OCI-LY3 (cell line): ENCODE results near the gene MXI1.

Experiments used
- H2AFZ ChIP-seq: fragments of 200-600, 300-600 bp; shearing (Covaris generic); 2 replicates; pipeline ENCODE4 v1.6.0; 2014; ENCODE audit warnings: antibody characterized with exemption, low read depth, low read length
- H3K27ac ChIP-seq: fragments of 200-600, 300-600 bp; sonication (generic); 2 replicates; pipeline ENCODE4 v1.5.1; 2014; ENCODE audit warnings: mild to moderate bottlenecking, low read length, moderate library complexity, mixed read lengths
- H3K27me3 ChIP-seq: fragments of 200-600, 300-600 bp; sonication (generic); 2 replicates; pipeline ENCODE4 v1.6.1; 2014; ENCODE audit warnings: low read depth, low read length, mixed read lengths
- H3K36me3 ChIP-seq: fragments of 200-600, 300-600 bp; sonication (generic); replicated peaks from 2 replicates; pipeline ENCODE3; 2014; ENCODE audit warnings: low read depth, low read length, mixed read lengths
- H3K4me1 ChIP-seq: fragments of 300-600, 200-600 bp; sonication (generic); 2 replicates; pipeline ENCODE4 v1.6.1; 2014; ENCODE audit warnings: low read length, mixed read lengths
- H3K4me2 ChIP-seq: fragments of 200-600, 300-600 bp; sonication (generic); 2 replicates; pipeline ENCODE4 v1.6.1; 2014; ENCODE audit warnings: low read length, mixed read lengths
- H3K4me3 ChIP-seq: fragments of 300-600, 200-600 bp; sonication (generic); 2 replicates; pipeline ENCODE4 v1.5.1; 2014; ENCODE audit warnings: antibody characterized with exemption, mild to moderate bottlenecking, low read length, moderate library complexity
- H3K79me2 ChIP-seq: fragments of 300-600, 200-600 bp; shearing (Covaris generic); 2 replicates; pipeline ENCODE4 v1.6.1; 2014; ENCODE audit warnings: mild to moderate bottlenecking, low read length, mixed read lengths
- H3K9ac ChIP-seq: fragments of 300-600, 200-600 bp; shearing (Covaris generic); 2 replicates; pipeline ENCODE4 v1.6.0; 2014; ENCODE audit warnings: mild to moderate bottlenecking, low read length, moderate library complexity
- H3K9me3 ChIP-seq: fragments of 200-600, 300-600 bp; shearing (Covaris generic); 2 replicates; pipeline ENCODE4 v1.6.1; 2014; ENCODE audit warnings: low read length, mixed read lengths; ENCODE audit not compliant: insufficient read depth
- H4K20me1 ChIP-seq: fragments of 200-600, 300-600 bp; sonication (generic); 2 replicates; pipeline ENCODE4 v1.6.1; 2016; ENCODE audit warnings: low read length, mixed read lengths; ENCODE audit not compliant: insufficient read depth
- EZH2phosphoT487 ChIP-seq: fragments of 200-600 bp; shearing (Covaris generic); IDR thresholded peaks from 2 replicates; pipeline ENCODE4 v1.6.1; 2018; ENCODE audit warnings: antibody characterized with exemption, mixed run types, low read depth
- TF ChIP-seq, protein P1 (sequence below): fragments of 200-600, 300-600 bp; sonication (generic); IDR thresholded peaks from 2 replicates; pipeline ENCODE4 v1.5.1; 2014; ENCODE audit warnings: antibody characterized with exemption, low read length, low read depth

Gene MXI1

DNA sequence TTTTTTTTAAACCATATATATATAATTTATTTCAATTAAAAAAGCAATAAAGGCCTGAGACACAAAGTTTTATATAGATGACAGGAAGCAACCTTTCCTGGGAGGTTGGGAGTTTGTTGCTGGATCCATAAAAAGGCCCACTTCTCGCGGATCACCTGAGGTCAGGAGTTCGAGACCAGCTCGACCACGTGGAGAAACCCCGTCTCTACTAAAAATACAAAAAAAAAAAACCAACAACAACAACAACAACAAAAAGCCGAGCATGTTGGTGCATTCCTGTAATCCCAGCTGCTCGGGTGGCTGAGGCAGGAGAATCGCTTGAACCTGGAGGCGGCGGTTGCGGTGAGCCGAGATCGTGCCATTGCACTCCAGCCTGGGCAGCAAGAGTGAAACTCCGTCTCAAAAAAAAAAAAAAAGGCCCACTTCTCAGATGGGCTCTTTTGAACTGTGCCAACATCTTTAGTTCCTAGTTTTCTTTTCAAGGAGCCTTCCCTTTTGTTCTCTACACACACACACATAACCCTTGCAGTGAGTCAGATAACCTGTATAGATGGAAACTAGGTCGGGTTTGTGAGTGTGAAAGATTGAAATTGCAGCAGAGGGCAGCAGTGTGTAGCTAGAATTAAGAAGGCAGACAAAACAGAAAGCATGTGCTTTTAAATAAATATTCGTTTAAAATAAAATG, 98.5 kb downstream of the MXI1 start:
- Histone ChIP-seq H3K9ac (peak overlapping the region; percentile 4), H3K4me3 (peak overlapping the region; percentile 90)

DNA sequence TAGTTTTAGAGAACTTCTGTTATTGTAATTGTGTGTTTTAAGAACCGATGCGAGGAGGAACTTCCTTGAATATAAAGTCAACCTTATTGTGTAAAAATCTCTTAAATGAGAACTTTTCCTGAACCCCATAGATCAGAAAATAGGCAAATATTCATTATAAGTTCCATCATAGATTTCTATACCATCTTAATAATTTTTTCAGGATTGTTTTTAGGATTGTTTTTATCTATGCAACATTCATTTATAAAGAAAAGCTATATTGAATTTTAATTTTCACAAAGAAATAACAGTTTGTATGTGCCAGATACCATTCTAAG, 99.0 kb downstream of the MXI1 start:
- peak overlapping the region; percentile 90 for H3K4me3 ChIP-seq
- no peaks in the 10 kb centered on the region for H3K9me3 ChIP-seq
- H3K4me2 ChIP-seq, result peak overlapping the region; percentile 74
- H4K20me1 ChIP-seq, result 0 out of 2 replicates have a peak, but pooled peaks cover 4% of the 10 kb centered on the region
- H3K79me2 ChIP-seq, result peaks cover 34% of the 10 kb centered on the region
- H3K27me3 ChIP-seq, result 0 out of 2 replicates have a peak, but pooled peaks cover 4% of the 10 kb centered on the region
- H3K27ac ChIP-seq, result no peak overlapping the region
- peaks cover 20% of the 10 kb centered on the region for H3K4me1 ChIP-seq
- TF ChIP-seq, protein P1, sequence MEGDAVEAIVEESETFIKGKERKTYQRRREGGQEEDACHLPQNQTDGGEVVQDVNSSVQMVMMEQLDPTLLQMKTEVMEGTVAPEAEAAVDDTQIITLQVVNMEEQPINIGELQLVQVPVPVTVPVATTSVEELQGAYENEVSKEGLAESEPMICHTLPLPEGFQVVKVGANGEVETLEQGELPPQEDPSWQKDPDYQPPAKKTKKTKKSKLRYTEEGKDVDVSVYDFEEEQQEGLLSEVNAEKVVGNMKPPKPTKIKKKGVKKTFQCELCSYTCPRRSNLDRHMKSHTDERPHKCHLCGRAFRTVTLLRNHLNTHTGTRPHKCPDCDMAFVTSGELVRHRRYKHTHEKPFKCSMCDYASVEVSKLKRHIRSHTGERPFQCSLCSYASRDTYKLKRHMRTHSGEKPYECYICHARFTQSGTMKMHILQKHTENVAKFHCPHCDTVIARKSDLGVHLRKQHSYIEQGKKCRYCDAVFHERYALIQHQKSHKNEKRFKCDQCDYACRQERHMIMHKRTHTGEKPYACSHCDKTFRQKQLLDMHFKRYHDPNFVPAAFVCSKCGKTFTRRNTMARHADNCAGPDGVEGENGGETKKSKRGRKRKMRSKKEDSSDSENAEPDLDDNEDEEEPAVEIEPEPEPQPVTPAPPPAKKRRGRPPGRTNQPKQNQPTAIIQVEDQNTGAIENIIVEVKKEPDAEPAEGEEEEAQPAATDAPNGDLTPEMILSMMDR, result no peak
- TF ChIP-seq EZH2phosphoT487, result no peak
- H3K9ac ChIP-seq, result peak overlapping the region; percentile 4; the same call in 1 of the 2 replicates
- H2AFZ ChIP-seq, result 0 out of 2 replicates have a peak overlapping the region, but pooled peaks have one; percentile 47
- H3K36me3 ChIP-seq, result peaks cover 15% of the 10 kb centered on the region

More for the DNA sequence above, 98.5 kb downstream of the MXI1 start:
- H3K9me3 ChIP-seq, result no peaks in the 10 kb centered on the region
- H3K27ac ChIP-seq, result no peak overlapping the region
- 0 out of 2 replicates have a peak, but pooled peaks cover 4% of the 10 kb centered on the region for H3K27me3 ChIP-seq
- peak overlapping the region; percentile 74 for H3K4me2 ChIP-seq
- TF ChIP-seq, protein P1, result peak; percentile 66
- no peak for TF ChIP-seq EZH2phosphoT487
- peaks cover 16% of the 10 kb centered on the region for H3K4me1 ChIP-seq
- H3K79me2 ChIP-seq, result peaks cover 39% of the 10 kb centered on the region
- 0 out of 2 replicates have a peak, but pooled peaks cover 4% of the 10 kb centered on the region for H4K20me1 ChIP-seq
- H3K36me3 ChIP-seq, result peaks cover 20% of the 10 kb centered on the region
- H2AFZ ChIP-seq, result 0 out of 2 replicates have a peak overlapping the region, but pooled peaks have one; percentile 47

DNA sequence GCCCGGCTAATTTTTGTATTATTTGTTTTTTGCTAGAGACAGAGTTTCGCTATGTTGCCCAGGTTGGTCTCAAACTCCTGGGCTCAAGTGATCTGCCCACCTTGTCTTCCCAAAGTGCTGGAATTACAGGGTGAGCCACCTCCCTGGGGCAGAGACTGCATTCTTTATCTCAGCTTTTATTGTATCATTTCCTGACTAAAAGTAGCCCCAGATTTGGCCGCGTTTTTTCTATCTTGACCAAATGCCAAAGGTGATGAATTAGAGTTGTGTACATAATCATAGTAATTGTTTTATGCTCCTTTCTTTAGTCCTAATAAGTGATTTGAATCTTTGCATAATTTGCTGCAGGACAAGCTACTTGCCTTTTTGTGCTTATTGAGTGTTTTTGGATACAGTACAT, 100.4 kb downstream of the MXI1 start:
- peaks cover 1% of the 10 kb centered on the region for H3K36me3 ChIP-seq
- 0 out of 2 replicates have a peak, but pooled peaks cover 4% of the 10 kb centered on the region for H4K20me1 ChIP-seq
- H3K27me3 ChIP-seq, result 0 out of 2 replicates have a peak, but pooled peaks cover 4% of the 10 kb centered on the region
- H3K4me1 ChIP-seq, result peaks cover 26% of the 10 kb centered on the region
- no peaks in the 10 kb centered on the region for H3K9me3 ChIP-seq
- peaks cover 20% of the 10 kb centered on the region for H3K79me2 ChIP-seq
- TF ChIP-seq, protein P1, result no peak
- no peak for TF ChIP-seq EZH2phosphoT487
- H3K4me3 ChIP-seq, result no peak overlapping the region
- no peak overlapping the region for H3K4me2 ChIP-seq
- no peak overlapping the region for H3K27ac ChIP-seq
- no peak overlapping the region for H3K9ac ChIP-seq
- no peak overlapping the region for H2AFZ ChIP-seq

DNA sequence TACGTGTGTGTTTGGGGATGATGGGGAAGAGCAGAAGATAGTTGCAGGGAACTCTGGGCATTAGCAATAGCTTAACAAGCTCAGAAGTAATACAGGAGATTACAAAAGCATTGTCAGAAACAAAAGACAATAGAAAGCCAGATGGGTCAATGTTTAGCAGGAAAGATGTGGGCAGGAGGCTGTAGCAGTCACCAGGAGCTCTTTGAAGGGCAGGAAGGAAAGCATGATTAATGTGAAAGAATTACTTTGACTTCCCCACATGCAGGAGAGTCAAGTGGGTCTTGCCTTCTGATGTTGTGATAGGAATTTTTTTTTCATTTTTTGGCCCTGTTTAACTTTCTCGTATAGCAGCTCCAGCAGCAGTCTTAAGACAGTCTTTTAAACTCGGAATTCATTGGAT, 103.3 kb downstream of the MXI1 start:
- Histone ChIP-seq H3K27ac (no peak overlapping the region), H3K79me2 (no peaks in the 10 kb centered on the region), H4K20me1 (no peaks in the 10 kb centered on the region), H3K4me1 (peaks cover 22% of the 10 kb centered on the region), H3K27me3 (0 out of 2 replicates have a peak, but pooled peaks cover 4% of the 10 kb centered on the region), H3K4me2 (no peak overlapping the region), H2AFZ (no peak overlapping the region), H3K4me3 (no peak overlapping the region), H3K9ac (no peak overlapping the region), H3K36me3 (no peaks in the 10 kb centered on the region), H3K9me3 (no peaks in the 10 kb centered on the region)
- TF ChIP-seq, protein P1, result no peak
- TF ChIP-seq EZH2phosphoT487, result no peak
